OCI-LY1 (cell line): ENCODE data around the gene NCOA5.

Experiments
- H2AFZ ChIP-seq: fragments of 200-600 bp; sonication (generic), shearing (Covaris generic); 2 replicates; pipeline ENCODE4 v1.6.0; 2014; ENCODE audit warnings: antibody characterized with exemption, mild to moderate bottlenecking, low read length
- H3F3A ChIP-seq: fragments of 200-600 bp; sonication (generic), shearing (Covaris generic); 2 replicates; pipeline ENCODE4 v1.6.0; 2014; ENCODE audit warnings: mild to moderate bottlenecking, antibody characterized with exemption, low read length, moderate library complexity; ENCODE audit not compliant: insufficient read depth
- H3K27ac ChIP-seq: fragments of 200-600 bp; sonication (generic); 2 replicates; pipeline ENCODE4 v1.5.1; 2014; ENCODE audit warnings: low read length, mixed run types, mild to moderate bottlenecking, low read depth; ENCODE audit not compliant: poor library complexity, severe bottlenecking
- H3K27me3 ChIP-seq: fragments of 200-600 bp; sonication (generic); 2 replicates; pipeline ENCODE4 v1.6.0; 2014; ENCODE audit warnings: antibody characterized with exemption, mild to moderate bottlenecking, low read length, moderate library complexity; ENCODE audit not compliant: insufficient read depth
- H3K36me3 ChIP-seq: fragments of 200-600 bp; sonication (generic); 2 replicates; pipeline ENCODE4 v1.6.1; 2014; ENCODE audit warnings: mild to moderate bottlenecking, antibody characterized with exemption, low read length, moderate library complexity, mixed read lengths; ENCODE audit not compliant: insufficient read depth
- H3K4me1 ChIP-seq: fragments of 200-600 bp; sonication (generic); 2 replicates; pipeline ENCODE4 v1.5.1; 2014; ENCODE audit warnings: mild to moderate bottlenecking, low read length, moderate library complexity; ENCODE audit not compliant: insufficient read depth, severe bottlenecking
- H3K4me2 ChIP-seq: fragments of 200-600 bp; sonication (generic), shearing (Covaris generic); 2 replicates; pipeline ENCODE4 v1.6.1; 2014; ENCODE audit warnings: low read length
- H3K4me3 ChIP-seq: fragments of 200-600 bp; sonication (generic); 2 replicates; pipeline ENCODE4 v1.5.1; 2014; ENCODE audit warnings: low read length, low read depth, mild to moderate bottlenecking, mixed read lengths; ENCODE audit not compliant: poor library complexity, severe bottlenecking
- H3K79me2 ChIP-seq: fragments of 200-600 bp; shearing (Covaris generic); 2 replicates; pipeline ENCODE4 v1.6.1; 2016; ENCODE audit warnings: mixed run types, low read length, mixed read lengths; ENCODE audit not compliant: insufficient read depth
- H3K9ac ChIP-seq: fragments of 200-600 bp; sonication (generic), shearing (Covaris generic); 2 replicates; pipeline ENCODE4 v1.6.1; 2014; ENCODE audit warnings: mild to moderate bottlenecking, low read length, mixed read lengths
- H3K9me2 ChIP-seq: fragments of 200-600 bp; sonication (generic), shearing (Covaris generic); 2 replicates; pipeline ENCODE4 v1.6.1; 2014; ENCODE audit warnings: low read depth, mild to moderate bottlenecking, low read length, mixed read lengths
- H3K9me3 ChIP-seq: fragments of 200-600 bp; shearing (Covaris generic); 2 replicates; pipeline ENCODE4 v1.6.1; 2014; ENCODE audit warnings: low read length, mixed read lengths
- H4K20me1 ChIP-seq: fragments of 200-600 bp; sonication (generic), shearing (Covaris generic); 2 replicates; pipeline ENCODE4 v1.6.0; 2016; ENCODE audit warnings: mild to moderate bottlenecking, low read length; ENCODE audit not compliant: insufficient read depth
- EZH2 ChIP-seq: fragments of 200-600 bp; sonication (generic), shearing (Covaris generic); IDR thresholded peaks from 2 replicates; pipeline ENCODE4 v1.8.0; 2017; ENCODE audit warnings: borderline replicate concordance, mixed run types, mild to moderate bottlenecking, antibody characterized with exemption, low read length, moderate library complexity, mixed read lengths
- TF ChIP-seq, protein P1 (sequence below): fragments of 200-600 bp; sonication (generic), shearing (Covaris generic); IDR thresholded peaks from 2 replicates; pipeline ENCODE4 v1.5.1; 2017; ENCODE audit warnings: mild to moderate bottlenecking, antibody characterized with exemption, low read length, moderate library complexity, mixed read lengths

Gene NCOA5

DNA sequence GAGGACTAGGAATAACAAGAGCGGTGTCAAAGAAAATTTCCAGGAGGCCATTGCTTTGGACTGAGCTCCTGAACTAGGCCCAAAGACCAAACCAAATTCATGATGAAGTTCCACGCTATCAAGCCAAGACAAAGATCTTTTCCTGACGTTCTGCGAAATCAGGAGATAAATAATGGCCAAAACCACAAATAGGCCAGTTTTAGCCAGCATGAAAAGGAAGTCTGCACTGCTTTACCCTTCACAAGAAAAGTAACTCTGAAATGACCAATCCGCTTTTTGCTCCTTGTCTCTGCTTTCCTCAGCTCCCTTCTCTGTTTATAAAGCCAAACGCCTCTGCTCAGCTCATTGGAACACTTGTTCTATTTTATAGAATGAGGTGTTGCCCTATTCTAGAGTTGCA lies 6.7 kb downstream of the NCOA5 start:
- no peaks in the 10 kb centered on the region for H3K27me3 ChIP-seq
- H2AFZ ChIP-seq: no peak overlapping the region
- H4K20me1 ChIP-seq: 0 out of 2 replicates have a peak, but pooled peaks cover 3% of the 10 kb centered on the region
- TF ChIP-seq, protein P1, sequence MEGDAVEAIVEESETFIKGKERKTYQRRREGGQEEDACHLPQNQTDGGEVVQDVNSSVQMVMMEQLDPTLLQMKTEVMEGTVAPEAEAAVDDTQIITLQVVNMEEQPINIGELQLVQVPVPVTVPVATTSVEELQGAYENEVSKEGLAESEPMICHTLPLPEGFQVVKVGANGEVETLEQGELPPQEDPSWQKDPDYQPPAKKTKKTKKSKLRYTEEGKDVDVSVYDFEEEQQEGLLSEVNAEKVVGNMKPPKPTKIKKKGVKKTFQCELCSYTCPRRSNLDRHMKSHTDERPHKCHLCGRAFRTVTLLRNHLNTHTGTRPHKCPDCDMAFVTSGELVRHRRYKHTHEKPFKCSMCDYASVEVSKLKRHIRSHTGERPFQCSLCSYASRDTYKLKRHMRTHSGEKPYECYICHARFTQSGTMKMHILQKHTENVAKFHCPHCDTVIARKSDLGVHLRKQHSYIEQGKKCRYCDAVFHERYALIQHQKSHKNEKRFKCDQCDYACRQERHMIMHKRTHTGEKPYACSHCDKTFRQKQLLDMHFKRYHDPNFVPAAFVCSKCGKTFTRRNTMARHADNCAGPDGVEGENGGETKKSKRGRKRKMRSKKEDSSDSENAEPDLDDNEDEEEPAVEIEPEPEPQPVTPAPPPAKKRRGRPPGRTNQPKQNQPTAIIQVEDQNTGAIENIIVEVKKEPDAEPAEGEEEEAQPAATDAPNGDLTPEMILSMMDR: no peak
- no peak for TF ChIP-seq EZH2
- H3K27ac ChIP-seq: no peak overlapping the region
- H3K4me3 ChIP-seq: no peak overlapping the region
- H3K9ac ChIP-seq: no peak overlapping the region
- no peak overlapping the region for H3K4me2 ChIP-seq
- H3K36me3 ChIP-seq: peaks cover 17% of the 10 kb centered on the region
- H3F3A ChIP-seq: no peaks in the 10 kb centered on the region
- H3K79me2 ChIP-seq: peaks cover 88% of the 10 kb centered on the region
- H3K9me3 ChIP-seq: no peaks in the 10 kb centered on the region
- H3K9me2 ChIP-seq: no peaks in the 10 kb centered on the region
- H3K4me1 ChIP-seq: peaks cover 38% of the 10 kb centered on the region

DNA sequence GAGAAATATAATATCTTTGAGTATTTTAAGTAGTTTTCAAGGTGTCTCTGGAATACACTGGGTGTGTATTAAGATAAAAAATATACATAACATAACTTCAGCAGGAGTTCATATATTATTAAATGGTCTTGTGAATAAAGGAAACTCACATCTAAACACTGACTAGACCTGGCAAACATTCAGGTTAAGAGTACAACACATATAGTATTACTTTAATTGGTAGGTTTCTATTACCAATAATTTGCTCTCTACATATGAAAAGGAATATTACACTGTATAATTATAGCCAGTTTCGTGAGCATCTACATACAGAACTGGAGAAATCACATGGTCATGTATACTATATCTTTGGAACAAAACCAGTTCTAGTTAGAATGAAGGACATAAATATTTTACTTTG lies 8.7 kb downstream of the NCOA5 start:
- H3K36me3 ChIP-seq: peaks cover 29% of the 10 kb centered on the region
- H3K4me3 ChIP-seq: no peak overlapping the region
- no peaks in the 10 kb centered on the region for H3K9me3 ChIP-seq
- no peak overlapping the region for H3K4me2 ChIP-seq
- peaks cover 68% of the 10 kb centered on the region for H3K79me2 ChIP-seq
- 0 out of 2 replicates have a peak, but pooled peaks cover 3% of the 10 kb centered on the region for H4K20me1 ChIP-seq
- no peak overlapping the region for H2AFZ ChIP-seq
- H3F3A ChIP-seq: no peaks in the 10 kb centered on the region
- no peaks in the 10 kb centered on the region for H3K9me2 ChIP-seq
- H3K27ac ChIP-seq: no peak overlapping the region
- H3K9ac ChIP-seq: no peak overlapping the region
- no peaks in the 10 kb centered on the region for H3K27me3 ChIP-seq
- H3K4me1 ChIP-seq: peaks cover 17% of the 10 kb centered on the region
- TF ChIP-seq EZH2: no peak
- TF ChIP-seq, protein P1: no peak

DNA sequence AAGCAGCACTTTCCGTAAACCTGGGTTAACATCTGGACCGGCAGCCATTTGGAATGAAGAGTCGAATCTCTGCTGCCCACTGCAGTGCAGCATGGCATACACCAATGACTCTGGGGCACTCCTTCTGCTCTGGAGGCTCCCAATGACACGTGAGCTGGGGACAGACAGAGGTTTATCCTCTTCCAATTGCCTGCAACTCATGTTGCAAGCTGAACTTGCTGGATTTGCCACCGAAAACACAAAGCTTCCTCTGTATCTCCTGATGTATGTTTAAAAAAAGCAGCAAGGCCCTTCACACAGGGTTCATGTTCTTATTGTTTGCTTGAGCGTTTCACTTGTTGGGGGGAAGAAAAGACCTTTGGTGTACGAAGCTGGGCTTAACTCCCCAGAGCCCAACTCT lies 10.8 kb downstream of the NCOA5 start:
- no peak overlapping the region for H3K4me3 ChIP-seq
- 0 out of 2 replicates have a peak, but pooled peaks cover 3% of the 10 kb centered on the region for H4K20me1 ChIP-seq
- no peaks in the 10 kb centered on the region for H3F3A ChIP-seq
- TF ChIP-seq, protein P1: no peak
- TF ChIP-seq EZH2: no peak
- no peak overlapping the region for H3K9ac ChIP-seq
- no peaks in the 10 kb centered on the region for H3K9me2 ChIP-seq
- peaks cover 47% of the 10 kb centered on the region for H3K79me2 ChIP-seq
- H3K4me1 ChIP-seq: peaks cover 7% of the 10 kb centered on the region
- H3K27me3 ChIP-seq: no peaks in the 10 kb centered on the region
- H3K4me2 ChIP-seq: no peak overlapping the region
- no peaks in the 10 kb centered on the region for H3K9me3 ChIP-seq
- H3K27ac ChIP-seq: no peak overlapping the region
- peaks cover 45% of the 10 kb centered on the region for H3K36me3 ChIP-seq
- H2AFZ ChIP-seq: no peak overlapping the region
